CD4-positive, alpha-beta T cell treated with Interferon alpha-2 for 1 hour (primary cell): ENCODE measurements around the gene TBX15.
"Not testable (repeated sequence)": the region's sequence is repeated elsewhere in the genome, so short reads cannot be mapped to it uniquely, and the experiment has no call there.

Experiments
- DNase-seq, 2 donors: peaks; one replicate each; pipeline ENCODE4 v3.0.0-alpha.2; 2020 to 2022

The TBX15 gene

GRCh38 chr1:118958140-118958539, 30.0 kb downstream of the TBX15 start:
- DNase-seq = no peak

GRCh38 chr1:118957579-118957978, 30.6 kb downstream of the TBX15 start:
- DNase-seq = not testable (repeated sequence)

- no peak for DNase-seq
These were observed 33.7 kb downstream of the TBX15 start for GRCh38 chr1:118954301-118954905.

DNA sequence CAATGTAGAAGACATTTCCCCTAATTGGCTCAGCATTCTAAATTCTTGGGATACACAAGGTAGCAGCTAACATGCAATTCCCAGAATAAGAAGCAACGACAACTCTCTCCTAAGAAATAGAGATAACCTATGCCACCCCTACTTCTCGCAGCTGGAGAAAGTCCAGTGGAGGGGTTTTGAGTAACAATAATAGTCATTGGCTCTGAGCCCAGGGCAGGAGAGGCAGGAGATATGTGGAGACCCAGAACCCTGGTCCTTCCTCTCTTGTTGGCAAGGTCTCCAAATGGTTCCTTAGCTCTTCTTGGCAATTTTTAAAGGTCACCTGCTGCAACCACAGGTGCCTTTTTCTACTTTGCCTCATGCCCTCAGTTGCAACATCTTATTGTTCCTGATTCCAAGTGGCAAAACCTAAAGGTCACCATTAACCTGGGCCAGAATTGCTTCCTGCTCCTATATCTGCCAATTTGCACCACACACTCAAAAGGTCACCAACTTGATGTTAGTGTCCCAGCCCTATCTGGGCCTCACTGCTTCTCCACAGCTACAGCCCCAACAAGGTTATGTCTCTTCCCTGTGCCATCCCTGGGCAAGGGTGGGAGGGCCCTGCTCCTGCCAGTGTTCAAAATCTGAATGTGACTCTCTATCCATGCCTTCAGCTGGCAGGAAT, 36.7 kb downstream of the TBX15 start:
- DNase-seq = no peak

GRCh38 chr1:118949315-118949714, 38.8 kb downstream of the TBX15 start:
- no peak for DNase-seq

GRCh38 chr1:118948846-118949245, 39.3 kb downstream of the TBX15 start:
- DNase-seq = no peak

DNA sequence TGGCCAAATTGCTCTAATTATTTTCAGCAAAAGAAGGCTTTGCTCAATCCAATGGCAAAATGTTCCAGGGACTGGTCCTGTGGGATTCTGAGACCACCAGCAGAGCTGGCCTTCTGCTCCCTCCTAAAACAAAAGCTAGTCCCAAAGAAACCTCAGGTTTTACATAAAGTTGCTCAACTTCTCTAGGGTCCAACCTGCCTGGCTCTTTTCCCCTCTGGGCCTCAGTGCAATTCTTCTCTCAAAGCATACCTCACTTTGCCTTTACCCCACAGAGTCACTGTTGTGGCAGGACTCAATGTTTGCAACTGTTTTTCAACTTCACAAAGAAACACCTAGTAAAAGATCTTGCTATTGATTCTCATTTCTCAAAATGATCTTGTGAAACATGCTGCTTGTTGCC, 39.8 kb downstream of the TBX15 start:
- DNase-seq = no peak

GRCh38 chr1:118947790-118948189, 40.4 kb downstream of the TBX15 start:
- DNase-seq = no peak

DNA sequence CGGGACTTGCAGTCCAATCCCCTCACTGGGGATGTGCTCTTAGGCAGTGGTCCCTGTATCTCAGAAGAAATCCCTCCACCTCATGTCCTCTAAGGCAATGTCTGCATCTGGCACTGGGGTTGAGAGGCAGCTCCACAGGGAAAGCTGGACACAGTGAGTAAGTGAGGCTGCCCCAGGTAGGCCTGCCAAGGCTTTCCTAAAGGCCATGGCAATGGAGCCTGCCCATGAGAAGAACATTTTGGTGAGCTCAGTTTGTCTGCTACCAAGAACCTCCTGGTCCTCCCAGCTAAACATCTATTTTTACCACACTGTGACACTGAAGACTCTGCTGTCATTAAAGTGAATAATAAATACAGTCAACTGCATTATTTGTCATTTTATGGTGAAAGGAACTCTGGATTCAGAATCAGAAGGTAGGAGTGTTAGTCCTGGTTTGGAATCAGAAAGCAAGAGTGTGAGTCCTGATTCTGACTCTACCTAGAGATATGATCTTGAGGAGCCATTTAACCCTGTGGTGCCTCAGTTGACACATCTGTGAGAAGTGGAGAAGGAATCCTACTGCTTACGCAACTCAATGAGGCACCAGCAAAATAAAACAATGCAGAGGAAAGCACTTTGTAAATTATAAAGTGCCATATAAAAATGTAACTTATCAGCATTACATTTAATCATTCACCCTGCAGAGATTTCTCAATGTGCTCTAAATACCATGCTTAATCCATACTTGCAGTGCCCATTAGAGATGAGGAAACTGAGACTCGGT, 41.0 kb downstream of the TBX15 start:
- DNase-seq = no peak

GRCh38 chr1:118945489-118945888, 42.7 kb downstream of the TBX15 start:
- no peak for DNase-seq

GRCh38 chr1:118944546-118944945, 43.6 kb downstream of the TBX15 start:
- no peak for DNase-seq

GRCh38 chr1:118944133-118944532, 44.0 kb downstream of the TBX15 start:
- no peak for DNase-seq

- no peak for DNase-seq
These were observed 47.2 kb downstream of the TBX15 start for GRCh38 chr1:118940957-118941356.

DNA sequence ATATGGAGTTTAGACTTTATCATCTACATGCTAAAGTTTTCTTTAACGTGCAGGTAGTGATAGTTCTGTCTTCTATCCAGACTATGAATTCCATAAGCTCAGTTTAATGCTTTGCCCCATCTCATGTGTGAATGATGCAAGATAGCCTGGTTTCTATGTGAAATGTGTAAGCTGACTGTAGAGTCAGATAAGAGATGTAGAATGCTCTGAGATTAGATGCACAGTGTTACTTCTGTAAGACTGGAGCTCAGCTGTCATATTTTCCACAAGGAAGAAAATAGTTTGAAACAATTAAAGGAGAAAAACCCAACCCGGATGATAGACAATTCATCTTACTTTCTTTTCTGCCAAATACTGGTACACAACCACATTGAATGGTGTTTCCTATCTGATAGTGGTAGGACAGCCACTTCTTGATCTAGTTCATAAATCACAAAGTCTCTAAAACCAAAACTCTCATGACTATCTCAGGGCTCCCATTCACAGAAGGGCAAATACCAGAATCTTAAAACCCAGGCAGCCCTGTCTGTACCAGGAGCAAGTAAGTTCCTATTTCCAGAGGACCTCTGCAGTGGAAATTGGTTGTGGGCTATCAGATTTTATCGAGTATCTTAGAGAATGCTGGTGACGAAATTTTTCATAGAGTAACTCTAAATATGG, 50.6 kb downstream of the TBX15 start:
- DNase-seq = no peak

DNA sequence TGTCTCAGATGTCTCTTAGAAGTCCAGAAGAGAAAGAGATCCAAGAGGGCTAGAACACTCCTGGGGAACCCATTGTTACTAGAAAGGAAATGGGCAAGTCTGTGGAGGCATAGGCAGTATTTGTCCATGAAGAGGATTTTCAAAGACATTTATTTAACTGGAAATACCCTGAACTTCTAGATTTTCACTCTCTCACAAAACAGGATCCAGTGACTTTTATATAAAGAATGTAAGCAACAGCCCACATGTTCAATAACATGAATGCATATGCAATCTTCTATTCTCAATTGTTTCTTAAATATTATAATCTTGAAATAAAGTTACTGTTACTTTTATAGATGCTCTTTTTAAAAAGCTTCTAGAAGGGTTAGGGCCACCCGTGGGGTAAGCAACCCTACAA, 53.4 kb downstream of the TBX15 start:
- DNase-seq = no peak

- no peak for DNase-seq
These were observed 54.9 kb downstream of the TBX15 start for GRCh38 chr1:118933051-118933781.

DNA sequence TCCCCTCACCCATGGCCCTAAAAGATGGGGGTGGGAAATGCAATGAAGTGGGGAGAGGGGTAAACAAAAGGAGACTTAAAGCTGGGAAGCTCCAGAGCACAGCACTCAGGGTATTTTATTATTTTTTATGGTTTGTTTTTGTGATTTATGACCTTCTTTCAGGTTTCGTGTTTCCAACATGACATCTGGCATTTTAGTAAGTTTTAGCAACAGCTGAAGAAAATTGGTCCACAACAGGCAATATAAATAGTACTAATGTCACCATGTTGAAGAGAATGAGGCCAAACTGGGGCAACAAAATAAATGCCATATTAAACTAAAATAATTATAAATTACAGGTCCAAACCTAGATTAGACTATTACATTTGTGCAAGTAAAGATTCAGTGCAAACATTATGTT, 56.3 kb downstream of the TBX15 start:
- DNase-seq = no peak

GRCh38 chr1:118928739-118929554, 59.2 kb downstream of the TBX15 start:
- DNase-seq = no peak

DNA sequence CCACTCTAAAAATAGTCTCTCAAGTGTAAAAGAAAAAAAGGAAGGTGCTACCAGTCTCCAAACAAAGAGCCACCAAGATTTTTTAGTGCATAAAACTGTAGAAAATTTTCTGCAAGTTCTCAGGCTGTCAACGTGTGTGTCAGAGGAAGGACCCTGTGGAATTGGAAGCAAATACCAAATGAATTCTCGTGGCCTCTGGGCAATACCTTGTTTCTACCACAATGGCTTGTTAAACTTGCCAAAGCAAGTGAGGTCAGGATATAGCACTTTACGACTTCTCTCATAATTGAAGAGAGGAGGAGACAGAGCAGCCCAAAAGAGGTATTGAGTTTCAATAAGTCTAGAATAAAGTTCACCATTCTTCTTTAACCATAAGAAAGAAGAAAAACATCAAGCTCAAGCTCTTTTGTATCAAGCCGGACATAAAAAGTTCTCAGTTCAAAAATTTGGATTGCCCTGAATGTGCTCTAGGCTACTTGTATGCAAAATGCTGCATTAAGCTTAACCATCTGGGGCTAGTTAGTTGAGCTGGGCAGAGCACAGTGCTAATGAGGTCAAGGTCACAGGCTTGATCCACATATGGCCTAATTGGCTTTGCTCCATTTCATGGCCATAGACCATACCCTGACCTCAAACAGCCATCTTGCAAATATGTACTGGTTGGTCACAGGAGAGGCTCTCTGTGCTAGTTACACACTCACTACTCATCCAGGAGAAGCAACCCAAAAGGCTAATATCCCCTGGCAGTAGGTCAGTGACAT, 60.5 kb downstream of the TBX15 start:
- DNase-seq = no peak

DNA sequence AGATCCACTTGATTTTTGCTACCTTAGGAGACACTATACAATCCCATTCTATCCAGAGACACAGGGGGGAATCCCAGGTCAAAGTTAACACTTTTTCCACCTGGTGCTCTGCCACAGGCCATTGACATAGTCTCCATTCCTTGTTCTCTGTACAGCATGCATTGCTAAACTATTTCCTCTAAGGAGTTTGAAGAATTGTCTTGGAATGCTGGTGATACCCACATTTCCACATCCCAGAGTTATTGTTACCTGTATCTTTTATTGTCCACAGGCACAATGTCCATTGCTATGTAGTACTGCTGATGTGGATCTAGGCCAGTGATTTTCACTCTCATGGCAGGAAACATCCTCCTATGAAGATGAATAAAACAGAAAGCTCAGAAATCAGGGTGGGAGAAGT, 61.9 kb downstream of the TBX15 start:
- no peak for DNase-seq

DNA sequence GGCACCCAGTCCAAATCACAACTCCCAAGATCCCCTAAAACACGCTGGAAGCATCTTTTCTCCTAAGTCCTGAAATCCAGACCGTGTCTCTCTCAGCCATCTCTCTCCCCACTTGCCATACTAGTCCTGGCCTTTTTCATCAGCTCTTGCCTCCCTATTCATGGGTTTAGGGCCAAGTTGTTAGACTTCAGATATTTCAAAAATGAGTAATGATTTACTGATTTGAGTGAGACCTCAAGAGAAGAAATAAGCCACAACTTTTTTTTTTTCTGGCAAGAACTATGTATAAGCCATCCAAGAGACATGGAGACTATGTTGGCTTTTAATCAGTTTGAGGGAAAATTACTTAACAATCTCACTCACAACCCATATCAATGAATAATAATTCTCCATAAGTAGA, 62.5 kb downstream of the TBX15 start:
- DNase-seq = no peak
